ENCODE measurements around the gene LRRC8C.
A peak's percentile ranks its signal among the peaks of the same experiment; 100 is the strongest.
"Not testable (repeated sequence)": the region's sequence is repeated elsewhere in the genome, so short reads cannot be mapped to it uniquely, and the experiment has no call there.

LRRC8C gene

DNA sequence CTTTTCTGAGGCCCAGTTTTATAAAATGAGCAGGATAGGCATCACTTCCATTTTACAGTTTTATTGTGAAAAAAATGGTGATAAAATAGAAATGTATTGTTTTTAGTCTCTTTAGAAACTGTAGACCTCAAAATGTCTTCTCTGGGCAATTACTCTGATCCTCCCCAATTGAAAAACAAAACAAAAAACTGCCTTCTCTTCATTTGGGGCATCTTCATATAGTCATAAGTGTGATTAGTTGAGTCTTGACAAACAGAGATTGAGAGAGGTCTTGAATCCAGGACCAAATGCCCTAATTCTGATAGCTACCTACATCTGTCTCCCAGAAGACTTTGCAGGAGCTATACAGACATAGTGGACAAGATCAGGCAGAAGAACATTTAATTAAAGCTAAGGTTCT is 62.9 kb downstream of the LRRC8C start:
- Mint-ChIP-seq H3K4me1 (peaks cover 88% of the 10 kb centered on the region), H3K4me3 (peak overlapping the region in 1 of 2 donors; percentile 54), H3K27ac (peak overlapping the region; percentile 54 to 96), H3K27me3 (no peaks in the 10 kb centered on the region), H3K9me3 (no peaks in the 10 kb centered on the region)
- DNase-seq (no peak), ATAC-seq (peak; percentile 40)

DNA sequence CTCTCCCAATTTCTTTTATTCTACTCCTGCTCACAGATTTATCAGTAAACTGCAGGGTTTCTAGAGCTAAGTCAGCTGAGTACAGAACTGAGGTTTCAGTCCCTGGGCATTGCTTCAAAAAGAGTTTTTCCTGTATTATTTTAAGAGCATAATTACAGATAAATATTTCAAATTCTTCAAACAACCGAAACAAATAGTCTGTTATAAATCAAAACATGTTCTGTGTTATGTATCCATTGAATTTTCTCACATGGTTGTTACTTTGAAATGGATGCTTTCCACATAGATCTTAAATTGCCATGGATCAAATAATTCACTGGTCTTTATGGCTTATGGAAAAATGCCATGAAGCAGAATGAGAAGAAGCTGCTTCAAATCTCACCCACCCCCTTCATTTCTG is 64.5 kb downstream of the LRRC8C start:
- Mint-ChIP-seq H3K4me3 (no peak overlapping the region), H3K27ac (no peak overlapping the region)
- ATAC-seq: no peak

DNA sequence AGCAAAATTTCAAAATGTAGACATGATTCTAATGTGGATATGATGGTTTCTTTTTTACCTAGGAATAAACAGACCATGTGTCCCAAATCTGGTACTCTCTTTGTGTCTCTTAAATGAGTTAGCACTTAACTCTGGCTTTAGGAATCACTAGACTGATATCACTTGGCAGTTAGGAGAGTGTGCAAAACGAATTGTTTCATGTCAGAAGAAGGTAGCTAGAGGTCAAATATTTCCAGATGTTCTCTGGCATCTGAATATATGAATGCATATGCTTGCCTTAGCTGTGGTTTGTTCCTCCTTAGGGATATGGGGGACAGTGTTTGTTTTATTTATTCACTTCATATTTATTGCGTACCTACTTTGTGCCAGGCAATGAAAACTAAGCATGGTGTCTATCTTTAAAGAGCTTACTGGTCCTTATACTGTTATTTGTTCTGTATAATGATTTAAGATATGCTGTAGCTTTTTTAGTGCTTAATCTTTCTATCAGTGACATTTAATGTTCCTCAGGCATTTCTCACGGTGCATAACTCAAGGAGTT is 65.2 kb downstream of the LRRC8C start:
- H3K27me3 Mint-ChIP-seq: no peaks in the 10 kb centered on the region
- peak overlapping the region in 1 of 2 donors; percentile 16 for H3K4me3 Mint-ChIP-seq
- H3K4me1 Mint-ChIP-seq: peaks cover 99% of the 10 kb centered on the region
- DNase-seq: no peak
- no peaks in the 10 kb centered on the region for H3K9me3 Mint-ChIP-seq
- H3K27ac Mint-ChIP-seq: peak overlapping the region; percentile 4 to 7
- ATAC-seq: no peak

More for the DNA sequence above, 64.5 kb downstream of the LRRC8C start:
- no peaks in the 10 kb centered on the region for H3K9me3 Mint-ChIP-seq
- peaks cover 99% of the 10 kb centered on the region for H3K4me1 Mint-ChIP-seq
- H3K27me3 Mint-ChIP-seq: no peaks in the 10 kb centered on the region
- DNase-seq: no peak

DNA sequence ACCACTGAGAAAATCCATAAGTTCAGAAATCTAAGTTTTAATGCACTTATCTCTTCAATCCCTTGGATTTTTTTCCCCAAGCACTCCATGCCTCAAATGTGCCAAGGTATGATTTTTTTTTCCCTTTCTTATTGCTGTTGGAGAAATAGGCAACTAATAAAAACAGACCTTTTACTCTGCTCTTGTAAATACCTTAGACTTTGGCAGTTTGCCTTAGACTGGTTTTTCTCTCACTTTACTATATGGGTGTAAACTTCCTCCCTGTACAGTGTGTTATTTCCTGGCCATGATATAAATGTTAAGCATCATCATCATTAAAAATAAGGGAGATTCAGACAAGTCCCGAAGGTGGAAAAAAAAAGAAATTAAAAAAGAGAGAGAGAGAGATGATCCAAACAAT is 65.7 kb downstream of the LRRC8C start:
- no peak for ATAC-seq
- Mint-ChIP-seq H3K4me3 (peak overlapping the region; percentile 58 to 65), H3K9me3 (no peaks in the 10 kb centered on the region), H3K27me3 (no peaks in the 10 kb centered on the region), H3K4me1 (peaks cover 93% of the 10 kb centered on the region), H3K27ac (peak overlapping the region; percentile 97 to 99)
- no peak for DNase-seq

DNA sequence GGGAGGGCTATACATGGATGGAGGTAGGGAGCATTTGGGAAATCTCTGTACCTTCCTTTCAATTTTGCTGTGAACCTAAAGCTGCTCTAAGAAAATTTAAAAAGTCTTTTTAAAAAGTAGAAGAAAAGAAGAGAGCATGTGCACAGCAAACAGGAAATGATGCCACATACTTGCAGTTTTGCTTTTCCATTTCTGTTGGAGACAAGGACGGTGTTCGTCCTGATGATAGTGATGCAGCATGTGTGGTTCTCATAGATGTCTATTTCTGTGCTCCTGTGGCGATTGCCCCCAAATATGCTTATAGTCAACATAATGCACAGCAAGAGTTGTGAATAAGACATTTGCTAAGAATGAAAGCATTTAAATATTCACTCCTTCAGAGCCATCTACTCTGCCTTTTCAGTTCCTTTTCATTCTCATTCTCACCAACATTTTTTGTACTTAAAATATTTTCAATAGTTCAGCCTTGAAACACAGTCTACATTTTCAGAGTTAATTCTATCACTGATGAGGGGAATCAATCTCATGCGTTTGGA is 66.6 kb downstream of the LRRC8C start:
- Mint-ChIP-seq H3K27ac (peak overlapping the region; percentile 97 to 99), H3K4me3 (peak overlapping the region; percentile 58 to 65), H3K9me3 (peaks cover 0 to 6% of the 10 kb centered on the region in 2 donors), H3K27me3 (no peaks in the 10 kb centered on the region), H3K4me1 (peaks cover 84% of the 10 kb centered on the region)
- DNase-seq (no peak), ATAC-seq (peak; percentile 40)

DNA sequence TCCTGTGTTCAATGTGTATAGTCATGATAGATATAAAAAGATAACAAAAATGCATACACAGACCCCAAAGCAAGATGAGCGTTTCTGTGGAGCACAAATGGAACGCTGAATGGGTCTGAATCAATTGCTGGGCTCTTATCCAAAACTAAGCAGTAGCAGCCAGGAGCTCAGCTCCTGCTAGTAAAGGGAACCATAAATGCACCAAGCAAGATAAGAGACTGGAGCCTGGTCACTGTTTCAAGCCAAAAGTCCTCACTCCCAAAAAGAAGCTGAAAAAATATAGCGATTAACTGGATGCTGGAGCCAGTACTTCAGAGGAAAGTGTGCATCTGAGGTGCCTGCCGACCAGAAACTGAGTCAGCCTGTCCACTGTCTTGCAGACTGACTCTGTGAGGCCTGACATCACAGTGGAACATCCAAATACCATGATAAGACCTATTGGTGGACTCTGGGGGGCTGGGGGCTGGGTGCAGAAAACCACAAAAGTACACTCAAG is 68.9 kb downstream of the LRRC8C start:
- peak; percentile 76 for ATAC-seq
- peak; percentile 26 to 34 for DNase-seq
- Mint-ChIP-seq H3K4me1 (peaks cover 73% of the 10 kb centered on the region), H3K4me3 (peak overlapping the region; percentile 22 to 32), H3K27ac (peak overlapping the region; percentile 76 to 82), H3K27me3 (no peaks in the 10 kb centered on the region), H3K9me3 (peaks cover 0 to 6% of the 10 kb centered on the region in 2 donors)

DNA sequence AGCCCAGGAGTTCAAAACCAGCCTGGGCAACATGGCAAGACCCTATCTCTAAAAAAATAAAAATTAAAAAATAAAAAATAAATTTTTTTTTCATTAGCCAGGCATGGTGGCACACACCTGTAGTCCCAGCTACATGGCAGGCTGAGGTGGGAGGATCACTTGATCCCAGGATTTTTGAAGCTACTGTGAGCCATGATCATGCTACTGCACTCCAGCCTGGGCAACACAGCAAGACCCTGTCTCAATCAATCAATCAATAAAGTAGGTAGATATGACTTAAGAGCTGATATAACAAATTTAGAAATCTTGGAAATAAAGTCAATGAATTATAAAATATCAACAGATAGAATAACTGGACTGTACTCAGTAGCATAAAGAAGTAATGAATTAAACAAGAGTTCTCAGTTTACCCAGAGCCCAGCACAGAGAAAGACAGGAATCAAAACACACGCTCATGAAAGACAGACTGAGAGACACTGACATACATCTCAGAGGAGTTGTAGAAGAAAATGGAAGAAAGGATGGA is 69.7 kb downstream of the LRRC8C start:
- H3K4me3 Mint-ChIP-seq: no peak overlapping the region
- H3K4me1 Mint-ChIP-seq: peaks cover 70% of the 10 kb centered on the region
- H3K27ac Mint-ChIP-seq: no peak overlapping the region
- peaks cover 0 to 6% of the 10 kb centered on the region in 2 donors for H3K9me3 Mint-ChIP-seq
- H3K27me3 Mint-ChIP-seq: no peaks in the 10 kb centered on the region
- DNase-seq: no peak
- no peak for ATAC-seq

DNA sequence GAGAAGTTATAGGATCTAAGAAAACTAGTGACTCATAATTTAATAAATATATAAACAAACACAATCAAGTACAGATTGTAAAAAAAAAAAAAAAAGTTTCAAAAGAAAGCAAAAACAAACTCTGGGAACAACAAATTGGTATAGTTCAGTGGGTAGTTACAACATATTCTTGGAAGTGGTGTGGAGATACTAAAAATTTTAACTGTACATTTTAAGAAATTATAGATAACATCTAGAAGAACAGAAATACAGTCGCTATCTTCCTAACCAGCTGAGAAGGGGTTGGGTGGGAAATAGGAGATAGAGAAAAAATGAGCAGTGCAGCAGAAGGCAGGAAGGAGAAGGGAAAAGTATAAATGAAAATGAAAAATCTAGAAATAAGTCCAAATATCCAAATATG is 70.5 kb downstream of the LRRC8C start:
- no peaks in the 10 kb centered on the region for H3K27me3 Mint-ChIP-seq
- H3K4me1 Mint-ChIP-seq: peaks cover 68% of the 10 kb centered on the region
- H3K9me3 Mint-ChIP-seq: peaks cover 0 to 6% of the 10 kb centered on the region in 2 donors
- DNase-seq: no peak
- no peak overlapping the region for H3K4me3 Mint-ChIP-seq
- no peak for ATAC-seq
- H3K27ac Mint-ChIP-seq: no peak overlapping the region

DNA sequence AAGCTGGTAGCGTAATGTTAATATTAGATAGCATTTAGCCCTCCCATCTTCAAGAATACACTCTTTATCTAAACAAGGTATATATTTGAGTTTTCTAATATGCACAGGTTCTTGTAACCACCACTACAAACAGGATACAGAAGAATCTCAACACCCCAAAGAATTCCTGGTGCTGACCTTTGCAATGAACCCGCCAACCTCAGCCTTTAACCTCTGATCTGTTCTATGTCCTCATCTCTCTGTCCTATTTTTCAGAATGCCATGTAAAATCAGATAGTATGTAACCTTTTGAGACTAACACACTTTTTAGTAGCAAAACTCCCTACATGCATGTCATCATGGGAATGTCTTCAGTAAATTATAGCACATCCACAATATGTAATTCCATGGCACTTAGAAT is 71.1 kb downstream of the LRRC8C start:
- Mint-ChIP-seq H3K27ac (no peak overlapping the region), H3K4me3 (no peak overlapping the region), H3K9me3 (peaks cover 0 to 6% of the 10 kb centered on the region in 2 donors), H3K4me1 (peaks cover 67% of the 10 kb centered on the region), H3K27me3 (no peaks in the 10 kb centered on the region)
- ATAC-seq: no peak
- no peak for DNase-seq

DNA sequence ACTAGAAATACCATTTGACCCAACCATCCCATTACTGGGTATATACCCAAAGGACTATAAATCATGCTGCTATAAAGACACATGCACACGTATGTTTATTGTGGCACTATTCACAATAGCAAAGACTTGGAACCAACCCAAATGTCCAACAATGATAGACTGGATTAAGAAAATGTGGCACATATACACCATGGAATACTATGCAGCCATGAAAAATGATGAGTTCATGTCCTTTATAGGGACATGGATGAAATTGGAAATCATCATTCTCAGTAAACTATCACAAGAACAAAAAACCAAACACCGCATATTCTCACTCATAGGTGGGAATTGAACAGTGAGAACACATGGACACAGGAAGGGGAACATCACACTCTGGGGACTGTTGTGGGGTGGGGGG is 72.0 kb downstream of the LRRC8C start:
- H3K4me1 Mint-ChIP-seq: peaks cover 67% of the 10 kb centered on the region
- ATAC-seq, H3K27ac Mint-ChIP-seq, H3K4me3 Mint-ChIP-seq, H3K27me3 Mint-ChIP-seq, H3K9me3 Mint-ChIP-seq, DNase-seq: not testable (repeated sequence)

DNA sequence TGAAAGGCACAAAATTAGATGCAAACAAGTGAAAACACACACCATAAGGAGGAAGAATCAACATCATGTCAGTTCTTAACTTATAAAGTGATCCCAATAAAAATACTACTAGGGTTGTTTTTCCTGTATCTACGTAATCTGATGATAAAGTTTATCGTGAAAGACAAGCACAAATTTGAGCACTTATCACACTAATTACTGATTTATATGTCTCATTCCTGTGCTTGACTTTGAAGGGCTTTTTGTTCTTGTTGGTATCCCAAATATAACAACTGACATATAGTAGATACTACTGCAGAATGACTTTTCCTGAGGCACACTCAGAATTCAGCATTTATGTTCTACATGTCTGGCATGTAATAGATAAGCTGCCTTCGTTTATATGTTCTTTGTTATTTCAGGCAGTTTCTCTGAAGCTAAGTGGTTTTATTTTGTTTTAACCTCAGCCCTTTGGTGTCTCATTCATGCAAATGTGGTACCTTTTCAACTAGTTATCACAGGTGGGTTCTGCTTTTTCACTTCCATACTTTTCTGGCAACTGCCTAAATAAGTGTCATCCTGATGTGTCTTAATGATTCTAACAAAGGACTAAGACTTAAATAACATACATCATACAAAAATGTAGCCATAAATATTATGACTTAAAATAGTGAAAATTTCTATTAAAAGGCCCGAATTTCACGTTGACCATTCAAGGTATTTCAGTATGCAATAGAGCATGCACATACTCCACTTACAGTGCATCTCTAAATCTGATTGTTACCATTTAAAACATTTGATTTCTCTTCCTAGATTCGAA is 73.2 kb downstream of the LRRC8C start:
- H3K4me3 Mint-ChIP-seq: no peak overlapping the region
- ATAC-seq: no peak

DNA sequence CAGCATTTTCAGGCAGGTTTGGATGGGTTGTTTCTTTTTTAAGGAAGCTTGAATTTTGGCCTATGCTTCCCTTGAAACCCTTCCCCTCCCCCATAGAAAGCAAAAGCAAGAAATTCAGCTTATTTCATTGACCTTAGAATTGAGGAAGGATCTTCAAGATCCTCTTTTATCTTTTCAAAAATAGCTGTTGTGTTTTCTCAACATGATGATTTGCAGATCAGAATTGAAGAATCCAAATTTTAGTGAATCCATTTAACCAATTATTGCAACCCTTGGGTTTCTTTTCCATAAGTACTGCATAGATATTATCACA is 73.7 kb downstream of the LRRC8C start:
- DNase-seq: no peak
- no peak for ATAC-seq
- Mint-ChIP-seq H3K27me3 (no peaks in the 10 kb centered on the region), H3K4me3 (no peak overlapping the region), H3K9me3 (peaks cover 0 to 6% of the 10 kb centered on the region in 2 donors), H3K4me1 (peaks cover 67% of the 10 kb centered on the region), H3K27ac (no peak overlapping the region)

More for the DNA sequence above, 73.2 kb downstream of the LRRC8C start:
- Mint-ChIP-seq H3K27ac (peak overlapping the region in 1 of 2 donors; percentile 20), H3K27me3 (no peaks in the 10 kb centered on the region), H3K9me3 (peaks cover 0 to 6% of the 10 kb centered on the region in 2 donors), H3K4me1 (peaks cover 67% of the 10 kb centered on the region)
- DNase-seq: no peak

DNA sequence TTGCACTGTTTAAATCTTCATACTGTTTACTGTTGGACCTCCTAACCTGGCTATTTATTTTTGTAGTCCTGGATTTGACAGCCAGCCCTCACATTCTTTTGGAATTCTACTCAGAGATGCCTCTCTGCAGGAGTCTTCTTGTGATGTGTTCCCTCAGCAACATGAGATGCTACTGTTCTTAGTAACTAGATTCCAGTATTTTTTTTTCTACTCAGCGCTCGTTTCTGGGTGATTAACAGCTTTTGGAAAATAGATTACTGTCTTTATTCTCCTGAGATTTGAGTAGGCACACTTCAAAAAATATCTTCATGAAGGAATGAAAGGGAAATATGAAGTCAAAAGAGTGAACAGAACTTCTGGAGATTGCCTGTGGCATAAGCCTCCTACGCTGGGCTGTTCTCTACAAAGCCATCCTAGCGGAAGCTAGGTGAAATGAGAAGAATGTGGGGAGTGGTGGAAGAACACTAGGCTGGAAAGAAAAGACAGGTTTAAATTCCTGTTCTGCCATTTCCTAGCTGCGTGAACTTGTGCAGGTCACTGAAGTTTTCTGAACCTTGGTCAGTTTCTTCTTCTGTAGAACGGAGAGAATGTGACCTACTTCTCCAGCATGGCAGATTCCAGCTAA is 75.9 kb downstream of the LRRC8C start:
- ATAC-seq (no peak), DNase-seq (no peak)
- peaks cover 0 to 6% of the 10 kb centered on the region in 2 donors for H3K9me3 Mint-ChIP-seq
- H3K27me3 Mint-ChIP-seq: no peaks in the 10 kb centered on the region
- peak overlapping the region in 1 of 2 donors; percentile 16 for H3K27ac Mint-ChIP-seq
- no peak overlapping the region for H3K4me3 Mint-ChIP-seq
- peaks cover 55% of the 10 kb centered on the region for H3K4me1 Mint-ChIP-seq

DNA sequence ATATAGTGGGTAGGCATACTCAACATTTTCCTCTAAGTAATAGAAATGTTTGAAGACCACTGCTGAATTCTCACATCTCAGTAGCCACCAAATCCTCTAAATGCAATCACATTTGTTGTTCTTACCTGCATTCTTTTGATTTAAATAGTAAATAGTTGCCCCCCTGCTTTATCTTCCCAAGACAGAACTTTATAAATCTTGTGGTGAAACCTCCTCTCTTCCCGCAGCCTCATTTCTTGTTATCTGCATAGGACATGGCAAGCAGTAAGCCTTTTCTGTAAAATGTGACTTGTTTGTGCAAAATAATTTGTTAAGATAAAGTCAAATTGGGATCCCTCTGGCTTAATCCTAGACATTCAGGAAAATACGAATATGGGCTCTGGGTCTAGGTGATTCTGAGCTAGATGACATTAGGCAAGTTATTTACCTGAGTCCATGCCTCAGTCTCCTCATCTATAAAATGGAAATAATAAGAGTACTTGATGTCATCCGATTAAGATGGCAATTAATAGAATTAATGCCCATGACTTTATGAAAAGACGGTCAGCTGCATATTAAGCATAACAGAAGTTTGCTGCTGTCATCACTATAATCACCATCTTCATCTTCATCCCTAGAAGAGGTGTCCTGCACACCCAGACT is 77.7 kb downstream of the LRRC8C start:
- Mint-ChIP-seq H3K27ac (peak overlapping the region in 1 of 2 donors; percentile 54), H3K4me3 (no peak overlapping the region), H3K9me3 (no peaks in the 10 kb centered on the region), H3K4me1 (peaks cover 71% of the 10 kb centered on the region), H3K27me3 (no peaks in the 10 kb centered on the region)
- no peak for DNase-seq
- no peak for ATAC-seq

DNA sequence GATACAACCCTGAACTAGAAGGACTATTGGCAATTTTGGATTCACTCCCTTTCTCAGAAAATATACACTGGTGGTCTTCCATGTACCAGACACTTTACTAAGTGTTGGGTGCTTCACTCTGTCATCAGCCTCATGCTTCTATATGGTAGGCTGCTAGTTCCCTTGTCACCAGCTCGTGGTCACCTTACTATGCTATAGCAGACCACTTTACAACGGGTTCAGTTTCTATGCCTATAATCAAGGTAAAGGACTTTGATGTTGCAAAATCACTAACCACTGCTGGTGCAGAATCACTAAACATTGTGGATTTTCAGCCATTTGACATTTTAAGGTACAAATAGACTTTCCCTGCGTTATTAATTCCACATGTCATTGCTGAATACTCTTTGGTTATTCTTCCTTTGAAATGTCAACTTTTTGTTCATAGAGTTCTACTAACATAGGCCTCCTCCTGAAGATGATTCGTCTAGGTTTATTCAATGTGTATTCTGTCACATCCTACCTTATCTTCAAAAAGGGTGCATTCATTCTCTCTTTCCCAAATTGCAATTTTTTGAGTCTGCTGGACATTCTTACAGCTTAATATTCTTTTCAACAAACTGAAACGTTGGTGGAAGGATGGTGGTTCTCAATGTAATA is 78.3 kb downstream of the LRRC8C start:
- no peak overlapping the region for H3K4me3 Mint-ChIP-seq
- H3K4me1 Mint-ChIP-seq: peaks cover 65% of the 10 kb centered on the region
- no peaks in the 10 kb centered on the region for H3K9me3 Mint-ChIP-seq
- ATAC-seq (peak; percentile 95), DNase-seq (no peak)
- H3K27me3 Mint-ChIP-seq: no peaks in the 10 kb centered on the region
- H3K27ac Mint-ChIP-seq: no peak overlapping the region

Data from stimulated activated naive CD8-positive, alpha-beta T cell treated with anti-CD3 and anti-CD28 coated beads, Interleukin-15, amount 100 ng/mL, for 72 hours (primary cell).